K562 (cell line): ENCODE measurements around the gene RAI14. TPM values are rescaled to one million over a fixed set of nuclear protein-coding genes. Genes with fewer than 3 reads are reported as not detected.

Experiments
- ATAC-seq: fragments of 200-7000 bp; cut with Tn5 transposase; 3 replicates; pipeline ENCODE4 v1.9.1; 2020; ENCODE audit warnings: moderate library complexity
- BruUV-seq: library from RNA; stranded (reverse); fragments of 400-500 nt; replicated peaks from 2 replicates; lab custom pipeline; 2021; lab: Mats Ljungman, UMichigan
- CTCF ChIA-PET: fragments of 300-600 bp; formaldehyde crosslinking; extraction: SDS; loops from one replicate; lab custom pipeline; 2021; ENCODE audit warnings: low intra/inter-chr PET ratio; lab: Yijun Ruan, JAX
- POLR2A ChIA-PET: fragments of 300-600, 350-650 bp; sonication (Branson Sonifier 250); formaldehyde crosslinking; extraction: SDS; loops from one replicate; lab custom pipeline; 2021; ENCODE audit warnings: antibody characterized with exemption, inconsistent platforms; lab: Yijun Ruan, JAX
- DNase-seq, 4 experiments: peaks; one replicate each; pipeline versions ENCODE4 v3.0.0 to v3.0.0-alpha.2; 2011 to 2018; ENCODE audit warnings: low spot score in 3 of 4, mixed read lengths in 3 of 4; ENCODE audit errors: extremely low read depth in 1 of 4
- FAIRE-seq: peaks from 2 replicates; lab custom pipeline; 2011; peaks lifted over from hg19 to GRCh38; lab: Jason Lieb, UNC
- H2AFZ ChIP-seq: 2 replicates; pipeline ENCODE4 v1.6.0; 2011; ENCODE audit warnings: low read depth, low read length, control low read depth, inconsistent platforms
- H3K27ac ChIP-seq: fragments of 200-600 bp; 3 replicates; pipeline ENCODE4 v1.8.0; 2011; ENCODE audit warnings: low read depth, mild to moderate bottlenecking, control low read depth, inconsistent platforms, low read length, moderate library complexity, mixed read lengths; ENCODE audit errors: extremely low read depth
- H3K27me3 ChIP-seq, 2 experiments: fragments of 300-600 bp in 1 of 2; 2 replicates in 1 of 2; 3 replicates in 1 of 2; pipeline versions ENCODE4 v1.6.0 to v1.8.0; 2011; ENCODE audit warnings: inconsistent platforms in 2 of 2, low read length in 2 of 2, mild to moderate bottlenecking in 1 of 2, mixed read lengths in 1 of 2, moderate library complexity in 1 of 2; ENCODE audit not compliant: control insufficient read depth in 2 of 2, insufficient read depth in 2 of 2
- H3K36me3 ChIP-seq: fragments of 300-600 bp; 3 replicates; pipeline ENCODE4 v1.8.0; 2011; ENCODE audit warnings: mild to moderate bottlenecking, low read length, inconsistent platforms; ENCODE audit not compliant: control insufficient read depth, insufficient read depth
- H3K4me1 ChIP-seq, 2 experiments: fragments of 200-600 bp in 1 of 2; replicated peaks in 1 of 2; 2 replicates in 1 of 2; 3 replicates in 1 of 2; pipeline versions ENCODE4 v1.5.1 to v1.8.0; 2011; ENCODE audit warnings: inconsistent platforms in 2 of 2, low read length in 2 of 2, mild to moderate bottlenecking in 1 of 2, mixed read lengths in 1 of 2, moderate library complexity in 1 of 2; ENCODE audit not compliant: control insufficient read depth in 2 of 2, insufficient read depth in 2 of 2
- H3K4me2 ChIP-seq: 2 replicates; pipeline ENCODE4 v1.6.1; 2011; ENCODE audit warnings: low read length, control low read depth, inconsistent platforms, mixed read lengths; ENCODE audit not compliant: insufficient read depth
- H3K4me3 ChIP-seq: fragments of 200-600 bp; sonication (generic), shearing (Covaris generic); 2 replicates; pipeline ENCODE4 v1.5.1; 2016; ENCODE audit warnings: control low read depth, inconsistent platforms
- H3K79me2 ChIP-seq: fragments of 200-600 bp; 3 replicates; pipeline ENCODE4 v1.8.0; 2011; ENCODE audit warnings: low read length, inconsistent platforms; ENCODE audit not compliant: control insufficient read depth, insufficient read depth
- H3K9ac ChIP-seq, 2 experiments: 2 replicates each; pipeline versions ENCODE4 v1.6.0 to v1.6.1; 2011; ENCODE audit warnings: low read depth in 2 of 2, low read length in 2 of 2, control low read depth in 1 of 2, inconsistent platforms in 1 of 2, mild to moderate bottlenecking in 1 of 2, mixed read lengths in 1 of 2; ENCODE audit not compliant: insufficient read depth in 1 of 2
- H3K9me1 ChIP-seq: one replicate; pipeline ENCODE4 v1.6.0; 2011; ENCODE audit warnings: inconsistent platforms, mild to moderate bottlenecking, low read length, moderate library complexity; ENCODE audit not compliant: control insufficient read depth, insufficient read depth
- H3K9me3 ChIP-seq: replicated peaks from 2 replicates; pipeline ENCODE4 v1.5.1; 2011; ENCODE audit warnings: low read depth, low read length, inconsistent platforms; ENCODE audit not compliant: control insufficient read depth, insufficient read depth
- H4K20me1 ChIP-seq: replicated peaks from 2 replicates; pipeline ENCODE4 v1.6.1; 2011; ENCODE audit warnings: low read length, inconsistent platforms, mixed read lengths; ENCODE audit not compliant: control insufficient read depth, insufficient read depth
- BRD4 ChIP-seq: fragments of 200-600 bp; sonication (generic); IDR thresholded peaks from 2 replicates; pipeline ENCODE4 v1.6.1; 2017; ENCODE audit warnings: inconsistent platforms
- CHAMP1 ChIP-seq: fragments of 450-650 bp; IDR thresholded peaks from 2 replicates; pipeline ENCODE4 v1.6.1; 2016; ENCODE audit warnings: mild to moderate bottlenecking
- MECOM ChIP-seq: fragments of 250-450 bp; sonication (Bioruptor Pico); IDR thresholded peaks from 2 replicates; pipeline ENCODE4 v1.8.0; 2022; ENCODE audit warnings: inconsistent platforms
- MITF ChIP-seq: IDR thresholded peaks from 2 replicates; pipeline ENCODE4 v1.6.1; 2014; ENCODE audit warnings: antibody characterized with exemption
- MTA1 ChIP-seq: fragments of 450-650 bp; IDR thresholded peaks from 2 replicates; pipeline ENCODE4 v1.6.1; 2017; ENCODE audit warnings: borderline replicate concordance
- POLR2AphosphoS2 ChIP-seq: IDR thresholded peaks from 2 replicates; pipeline ENCODE4 v1.6.1; 2012; ENCODE audit warnings: low read length, improper control_type of control experiment
- RBM25 ChIP-seq: fragments of 200-400 bp; formaldehyde crosslinking; IDR thresholded peaks from 2 replicates; pipeline ENCODE4 v1.6.1; 2018; ENCODE audit warnings: low read length, low read depth, moderate library complexity; ENCODE audit not compliant: severe bottlenecking
- TRIM28 ChIP-seq: fragments of 450-650 bp; IDR thresholded peaks from 2 replicates; pipeline ENCODE4 v1.6.1; 2017
- UBTF ChIP-seq, 2 experiments: IDR thresholded peaks; 2 replicates each; pipeline ENCODE4 v1.6.1; 2012; ENCODE audit warnings: improper control_type of control experiment in 2 of 2, low read depth in 2 of 2, low read length in 2 of 2, borderline replicate concordance in 1 of 2
- ZC3H8 ChIP-seq: fragments of 450-650 bp; IDR thresholded peaks from 2 replicates; pipeline ENCODE4 v1.6.1; 2017
- in situ Hi-C: fragments of 300-500 bp; cut with MboI; formaldehyde crosslinking; loops from 4 replicates; pipeline ENCODE4 v1.15.0; 2018; ENCODE audit warnings: inconsistent platforms, mixed read lengths
- intact Hi-C: fragments of 100-400 bp; cut with micrococcal nuclease; formaldehyde crosslinking; loops from 2 replicates; pipeline ENCODE4 v1.14.2; 2022
- polyA plus RNA-seq, 8 experiments: library from polyadenylated mRNA; depleted of rRNA in 4 of 8; stranded (reverse) in 5 of 8; unstranded in 3 of 8; fragments of >200 nt; fragmentation: Nextera tagmentation in 2 of 8; fragmentation: Illumina TruSeq in 1 of 8; extraction: Ambion mirVana in 2 of 8; extraction: Trizol in 1 of 8; gene quantifications; 2 replicates each; pipeline versions ENCODE4 v1.2.1 to v1.2.3, GENCODE V29; 2011 to 2014; ENCODE audit warnings: inconsistent platforms in 1 of 8, missing spikeins in 1 of 8
- total RNA-seq, 7 experiments: library from RNA; depleted of rRNA in 6 of 7; stranded (reverse); fragments of >200 nt in 6 of 7; fragmentation: Illumina TruSeq in 2 of 7; extraction: Trizol in 2 of 7; gene quantifications; 2 replicates each; pipeline versions ENCODE4 v1.2.1 to v1.2.3, GENCODE V29; 2011 to 2021; ENCODE audit warnings: low replicate concordance in 1 of 7

Gene RAI14
- total and polyA plus RNA-seq, 9 of the 15 experiments (the other 6 are each of a cell fraction or from before 2014, with no cell fraction given): 11.3 to 82.5 (median 34.8) TPM

GRCh38 chr5:34609951-34610441, 46.1 kb upstream of the RAI14 start (continued):
- no peak for TF ChIP-seq BRD4

- H3K9me3 ChIP-seq: no peaks in the 10 kb centered on the region
Observed at GRCh38 chr5:34610546-34610945, 45.6 kb upstream of the RAI14 start.

More at GRCh38 chr5:34610546-34610945, 45.6 kb upstream of the RAI14 start:
- H4K20me1 ChIP-seq: no peaks in the 10 kb centered on the region
- intact Hi-C loops (no loop called here), in situ Hi-C loops (no loop called here)
- no peak for ATAC-seq
- H3K36me3 ChIP-seq: no peaks in the 10 kb centered on the region
- no peak for FAIRE-seq
- peaks cover 0 to 6% of the 10 kb centered on the region in 2 experiments; a peak in 2 of 5 replicates for H3K4me1 ChIP-seq
- no peak for DNase-seq
- CTCF ChIA-PET: no interaction called here
- POLR2A ChIA-PET: interaction anchor here (0.7 to 1.6 kb wide), 6 partner anchors 11 to 27 kb away, joined by 3 to 5 read pairs (median 4); no protein-coding TSS in a partner anchor
- peaks cover 0 to 3% of the 10 kb centered on the region in 2 experiments; a peak in 1 of 5 replicates for H3K27me3 ChIP-seq
- TF ChIP-seq MECOM (CRISPR knock-in tag): no peak
- no peak for TF ChIP-seq CHAMP1
- no peak for TF ChIP-seq ZC3H8
- TF ChIP-seq MTA1: no peak
- no peak for TF ChIP-seq UBTF (IDR thresholded peaks at IDR 0.05; ENCODE audit: borderline replicate concordance in 1 of 2, low read depth in 2 of 2, low read length in 2 of 2)
- TF ChIP-seq TRIM28: no peak
- no peak for TF ChIP-seq MITF
- no peak for TF ChIP-seq POLR2AphosphoS2
- TF ChIP-seq RBM25: no peak
- no peak overlapping the region for H3K4me3 ChIP-seq
- no peak overlapping the region for H2AFZ ChIP-seq
- no peak overlapping the region for H3K4me2 ChIP-seq
- H3K9me1 ChIP-seq: no peaks in the 10 kb centered on the region
- H3K9ac ChIP-seq: no peak overlapping the region
- BruUV-seq: no TSS peak
- no peak overlapping the region for H3K27ac ChIP-seq
- H3K79me2 ChIP-seq: no peaks in the 10 kb centered on the region
